GM10266 (cell line): ENCODE results near the gene CCDC178.
"Not testable (repeated sequence)": the region's sequence is repeated elsewhere in the genome, so short reads cannot be mapped to it uniquely, and the experiment has no call there.

Source experiments
- DNase-seq: peaks from one replicate; pipeline ENCODE4 v3.0.0; 2012; ENCODE audit errors: extremely low spot score
- TF ChIP-seq, protein P1 (sequence below): IDR thresholded peaks from 2 replicates; pipeline ENCODE4 v1.5.1; 2012; ENCODE audit warnings: mild to moderate bottlenecking, low read depth; ENCODE audit not compliant: control insufficient read depth, insufficient read depth; ENCODE audit errors: missing control alignments

Gene CCDC178

DNA sequence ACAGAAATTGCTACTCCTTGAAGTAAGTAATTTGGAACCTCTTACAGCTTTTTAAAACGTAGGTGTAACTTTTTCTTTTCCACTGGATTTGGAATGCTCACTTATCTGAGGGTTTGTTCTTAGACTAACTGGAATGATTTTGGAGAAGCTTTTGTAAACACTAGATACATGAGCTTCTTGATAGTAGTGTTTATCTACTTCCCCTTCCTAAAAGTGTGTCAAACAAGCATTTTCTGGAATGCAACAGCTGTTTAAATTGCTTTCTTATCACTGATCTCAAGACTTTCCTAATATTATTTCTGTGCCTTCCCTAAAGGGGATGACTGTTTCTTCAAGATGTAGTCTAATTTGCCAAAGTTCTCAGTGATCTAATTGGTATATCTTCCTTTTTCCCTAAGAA lies 282.6 kb downstream of the CCDC178 start:
- TF ChIP-seq, protein P1, sequence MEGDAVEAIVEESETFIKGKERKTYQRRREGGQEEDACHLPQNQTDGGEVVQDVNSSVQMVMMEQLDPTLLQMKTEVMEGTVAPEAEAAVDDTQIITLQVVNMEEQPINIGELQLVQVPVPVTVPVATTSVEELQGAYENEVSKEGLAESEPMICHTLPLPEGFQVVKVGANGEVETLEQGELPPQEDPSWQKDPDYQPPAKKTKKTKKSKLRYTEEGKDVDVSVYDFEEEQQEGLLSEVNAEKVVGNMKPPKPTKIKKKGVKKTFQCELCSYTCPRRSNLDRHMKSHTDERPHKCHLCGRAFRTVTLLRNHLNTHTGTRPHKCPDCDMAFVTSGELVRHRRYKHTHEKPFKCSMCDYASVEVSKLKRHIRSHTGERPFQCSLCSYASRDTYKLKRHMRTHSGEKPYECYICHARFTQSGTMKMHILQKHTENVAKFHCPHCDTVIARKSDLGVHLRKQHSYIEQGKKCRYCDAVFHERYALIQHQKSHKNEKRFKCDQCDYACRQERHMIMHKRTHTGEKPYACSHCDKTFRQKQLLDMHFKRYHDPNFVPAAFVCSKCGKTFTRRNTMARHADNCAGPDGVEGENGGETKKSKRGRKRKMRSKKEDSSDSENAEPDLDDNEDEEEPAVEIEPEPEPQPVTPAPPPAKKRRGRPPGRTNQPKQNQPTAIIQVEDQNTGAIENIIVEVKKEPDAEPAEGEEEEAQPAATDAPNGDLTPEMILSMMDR: no peak
- no peak for DNase-seq

DNA sequence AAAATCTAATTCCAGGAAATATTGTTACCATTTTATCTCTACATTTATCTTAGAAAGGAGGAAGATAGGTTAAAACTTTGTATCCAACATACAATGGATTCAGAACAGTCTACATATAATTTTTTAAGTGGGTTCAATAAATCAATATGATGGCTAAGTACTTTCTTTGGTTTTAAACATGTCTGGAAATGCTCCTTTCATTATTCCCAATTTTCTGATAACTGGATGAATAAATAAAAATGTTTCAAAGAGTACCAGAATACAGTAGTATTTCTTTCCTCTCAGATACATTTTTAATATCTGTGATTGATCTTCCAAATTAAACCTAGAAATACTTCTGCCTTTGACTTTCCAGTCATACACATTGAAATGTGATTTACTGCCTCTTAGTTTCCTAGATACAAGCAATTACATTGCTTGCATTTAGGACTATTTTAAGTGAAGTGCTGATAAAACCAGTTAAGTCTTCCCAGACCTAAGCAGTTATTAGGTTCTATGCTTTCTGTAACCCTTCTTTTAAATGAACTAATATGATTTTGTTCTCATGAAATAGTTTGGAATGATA lies 283.5 kb downstream of the CCDC178 start:
- no peak for DNase-seq
- TF ChIP-seq, protein P1: no peak

DNA sequence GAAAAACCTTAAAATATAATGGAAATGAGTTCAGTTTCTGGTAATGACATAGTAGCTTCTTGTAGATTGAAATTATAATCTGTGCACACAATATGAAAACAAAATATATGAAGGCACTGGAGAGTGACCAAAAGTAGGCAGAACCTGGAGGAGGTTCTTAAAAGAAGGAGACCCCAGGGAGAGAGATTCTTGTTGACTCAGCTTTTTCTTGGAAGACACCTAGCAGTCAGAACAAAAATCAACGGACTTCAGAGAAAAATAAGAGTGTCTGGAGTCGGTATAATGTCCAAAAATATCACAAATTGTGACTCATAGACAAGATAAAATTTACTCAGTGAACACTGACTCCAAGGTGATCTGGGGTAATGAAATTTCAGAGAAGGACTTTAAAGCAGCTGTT lies 286.5 kb downstream of the CCDC178 start:
- DNase-seq: no peak
- TF ChIP-seq, protein P1: no peak

DNA sequence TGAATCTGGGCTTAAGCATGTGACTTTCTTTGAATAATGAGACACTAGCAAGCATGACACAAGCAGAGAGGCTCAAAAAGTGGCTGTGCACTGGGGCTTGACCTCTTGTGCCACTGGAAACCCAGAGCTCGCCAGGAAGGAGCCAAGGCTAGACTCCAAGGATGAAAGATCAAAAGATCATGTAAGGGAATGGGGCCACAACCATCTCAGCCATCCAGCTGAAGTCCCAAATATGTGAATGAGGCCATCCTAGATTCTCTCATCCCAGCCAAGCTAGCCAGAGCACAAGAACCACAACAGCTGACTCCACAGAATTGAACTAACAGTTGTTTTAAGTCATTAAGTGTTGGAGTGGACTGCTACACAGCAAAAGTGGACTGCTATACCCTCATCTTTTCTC lies 288.1 kb downstream of the CCDC178 start:
- no peak for DNase-seq

DNA sequence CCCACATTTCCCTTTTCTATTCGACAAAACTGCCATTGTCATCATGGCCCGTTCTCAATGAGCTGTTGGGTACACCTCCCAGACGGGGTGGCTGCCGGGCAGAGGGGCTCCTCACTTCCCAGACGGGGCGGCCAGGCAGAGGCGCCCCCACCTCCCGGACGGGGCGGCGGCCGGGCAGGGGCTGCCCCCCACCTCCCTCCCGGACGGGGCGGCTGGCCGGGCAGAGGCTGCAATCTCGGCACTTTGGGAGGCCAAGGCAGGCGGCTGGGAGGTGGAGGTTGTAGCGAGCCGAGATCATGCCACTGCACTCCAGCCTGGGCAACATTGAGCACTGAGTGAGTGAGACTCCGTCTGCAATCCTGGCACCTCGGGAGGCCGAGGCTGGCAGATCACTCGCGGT lies 292.7 kb downstream of the CCDC178 start:
- DNase-seq: not testable (repeated sequence)

More for the DNA sequence above, 288.1 kb downstream of the CCDC178 start:
- TF ChIP-seq, protein P1: no peak

DNA sequence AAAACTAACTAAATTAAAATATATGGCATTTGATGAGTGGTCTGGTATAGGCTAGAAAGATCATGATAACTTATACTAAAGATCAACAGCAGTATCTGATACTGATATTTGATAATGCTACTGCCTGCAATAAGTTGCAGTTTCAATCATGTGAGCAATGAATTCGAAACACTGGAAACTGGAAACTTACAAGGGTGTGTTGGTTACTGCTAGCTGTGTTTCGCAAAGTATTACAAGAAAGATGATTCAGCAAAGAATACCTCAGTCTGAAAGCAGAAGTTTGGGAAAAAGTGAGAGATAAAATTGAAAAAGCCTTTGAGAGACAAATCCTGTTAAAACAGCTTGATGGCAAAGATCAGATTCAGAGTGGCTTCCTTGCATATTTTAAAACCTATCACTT lies 294.5 kb downstream of the CCDC178 start:
- no peak for DNase-seq
- TF ChIP-seq, protein P1: no peak

DNA sequence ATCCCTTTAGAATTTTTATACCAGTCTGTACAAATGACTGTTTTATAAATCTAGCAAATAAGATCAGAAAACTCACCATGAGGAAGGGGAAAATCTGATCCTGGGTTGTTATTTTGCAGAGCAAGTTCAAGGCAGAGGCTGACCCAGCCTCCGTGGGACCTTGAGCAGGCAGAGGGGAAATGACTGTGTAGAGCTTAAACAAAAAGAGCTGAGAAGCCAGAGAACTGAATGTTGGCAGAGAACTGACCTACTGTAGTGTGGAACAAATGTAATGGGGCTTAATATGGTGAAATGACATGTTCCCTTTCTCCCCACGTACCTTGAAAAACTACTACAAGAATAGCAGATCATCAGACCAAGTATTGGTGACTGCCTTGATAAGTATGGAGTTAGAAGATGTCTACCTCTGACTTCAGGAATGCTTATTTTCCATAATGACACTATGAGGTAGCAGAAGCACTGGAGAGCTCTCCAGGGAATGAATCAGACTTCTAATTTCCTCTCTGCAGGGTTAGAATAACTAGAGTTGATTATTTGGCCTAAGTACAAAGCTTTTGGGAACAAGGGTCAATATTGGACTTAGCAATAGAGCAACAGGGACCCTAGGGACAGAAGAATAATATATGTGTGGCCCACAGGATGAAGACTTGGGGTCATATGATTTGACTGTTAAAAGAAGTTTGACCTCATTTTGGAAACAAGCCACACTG lies 304.4 kb downstream of the CCDC178 start:
- TF ChIP-seq, protein P1: no peak
- no peak for DNase-seq
